Vagina (tissue), 2 donors: ENCODE results near the gene ARGLU1. TPM values are rescaled to one million over a fixed set of nuclear protein-coding genes. Genes with fewer than 3 reads are reported as not detected.
A peak's percentile ranks its signal among the peaks of the same experiment; 100 is the strongest.

Source experiments
- DNase-seq, 2 donors: peaks; one replicate each; pipeline ENCODE4 v3.0.0-alpha.2; 2017; ENCODE audit errors: extremely low spot score in 2 of 2
- H3K27ac ChIP-seq: fragments of 200-600 bp; sonication (generic); one replicate; pipeline ENCODE4 v1.5.1; 2019
- H3K27me3 ChIP-seq: fragments of 200-600 bp; sonication (generic); one replicate; pipeline ENCODE4 v1.5.1; 2019
- H3K36me3 ChIP-seq, 2 donors: fragments of 200-600 bp; sonication (generic); one replicate each; pipeline ENCODE4 v1.5.1; 2017 to 2019
- H3K4me1 ChIP-seq: fragments of 200-600 bp; sonication (generic); one replicate; pipeline ENCODE4 v1.5.1; 2019
- H3K4me3 ChIP-seq, 2 donors: fragments of 200-600 bp; sonication (generic); 1 replicate in 1 of 2; 2 replicates in 1 of 2; pipeline ENCODE4 v1.5.1; 2016 to 2019
- H3K9me3 ChIP-seq: fragments of 200-600 bp; sonication (generic); one replicate; pipeline ENCODE4 v1.5.1; 2019
- CTCF ChIP-seq, 3 experiments: fragments of 450-650 bp in 2 of 3; fragments of 200-600 bp in 1 of 3; sonication (generic) in 1 of 3; IDR thresholded peaks; one replicate each; pipeline ENCODE4 v1.5.1; 2017 to 2019; ENCODE audit warnings: antibody characterized with exemption in 3 of 3, mild to moderate bottlenecking in 2 of 3, moderate library complexity in 2 of 3
- POLR2A ChIP-seq, 2 donors: fragments of 450-650 bp; IDR thresholded peaks; one replicate each; pipeline ENCODE4 v1.6.1; 2017; ENCODE audit warnings: antibody characterized with exemption in 2 of 2, mild to moderate bottlenecking in 2 of 2, moderate library complexity in 2 of 2
- POLR2AphosphoS5 ChIP-seq, 2 donors: sonication (generic); formaldehyde crosslinking; IDR thresholded peaks; one replicate each; pipeline ENCODE4 v1.9.0; 2017; ENCODE audit warnings: antibody characterized with exemption in 2 of 2, mild to moderate bottlenecking in 2 of 2, low read depth in 1 of 2; ENCODE audit not compliant: insufficient read depth in 1 of 2
- intact Hi-C: fragments of 100-400 bp; cut with DNase I; formaldehyde crosslinking; loops from one replicate; pipeline ENCODE4 v1.15.1; 2023
- total RNA-seq: library from RNA; depleted of rRNA; stranded (reverse); fragments of >200 nt; gene quantifications from one replicate; pipeline ENCODE4 v1.2.3, GENCODE V29; 2016

ARGLU1 gene, protein sequence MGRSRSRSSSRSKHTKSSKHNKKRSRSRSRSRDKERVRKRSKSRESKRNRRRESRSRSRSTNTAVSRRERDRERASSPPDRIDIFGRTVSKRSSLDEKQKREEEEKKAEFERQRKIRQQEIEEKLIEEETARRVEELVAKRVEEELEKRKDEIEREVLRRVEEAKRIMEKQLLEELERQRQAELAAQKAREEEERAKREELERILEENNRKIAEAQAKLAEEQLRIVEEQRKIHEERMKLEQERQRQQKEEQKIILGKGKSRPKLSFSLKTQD
- total RNA-seq: 88.9 TPM

- Histone ChIP-seq H3K4me3 (peak within 1 kb of the TSS; percentile 94 to 99), H3K36me3 (no peaks in the 10 kb centered on the region), H3K27ac (peak within 1 kb of the TSS; percentile 97), H3K27me3 (no peaks in the 10 kb centered on the region), H3K9me3 (no peaks in the 10 kb centered on the region), H3K4me1 (peaks cover 47% of the 10 kb centered on the region)
- intact Hi-C loops: no loop called here
- TF ChIP-seq POLR2A (IDR thresholded peaks at IDR 0.05) (peak; percentile 13 to 97), POLR2AphosphoS5 (IDR thresholded peaks at IDR 0.05; ENCODE audit: insufficient read depth in 1 of 2, low read depth in 1 of 2) (peak; percentile 97 to 100), CTCF (IDR thresholded peaks at IDR 0.05) (no peak)
- DNase-seq: peak; percentile 94 to 96
Measured at GRCh38 chr13:106567474-106568298, at the start of gene ARGLU1. TSS of gene ARGLU1 (minus strand) at chr13:106568137. CDS start at chr13:106567919, 218 bp downstream.

GRCh38 chr13:106617561-106617960, 49.6 kb upstream of the ARGLU1 start:
- peak in 1 of 2 donors; percentile 10 for TF ChIP-seq POLR2AphosphoS5 (IDR thresholded peaks at IDR 0.05; ENCODE audit: insufficient read depth in 1 of 2, low read depth in 1 of 2)
- no peak for TF ChIP-seq POLR2A (IDR thresholded peaks at IDR 0.05)
- Histone ChIP-seq H3K27ac (no peak overlapping the region), H3K36me3 (no peaks in the 10 kb centered on the region), H3K4me1 (peaks cover 8% of the 10 kb centered on the region), H3K4me3 (no peak overlapping the region), H3K27me3 (no peaks in the 10 kb centered on the region), H3K9me3 (no peaks in the 10 kb centered on the region)
- intact Hi-C loops: no loop called here
- DNase-seq: peak in 1 of 2 donors; percentile 49

DNA sequence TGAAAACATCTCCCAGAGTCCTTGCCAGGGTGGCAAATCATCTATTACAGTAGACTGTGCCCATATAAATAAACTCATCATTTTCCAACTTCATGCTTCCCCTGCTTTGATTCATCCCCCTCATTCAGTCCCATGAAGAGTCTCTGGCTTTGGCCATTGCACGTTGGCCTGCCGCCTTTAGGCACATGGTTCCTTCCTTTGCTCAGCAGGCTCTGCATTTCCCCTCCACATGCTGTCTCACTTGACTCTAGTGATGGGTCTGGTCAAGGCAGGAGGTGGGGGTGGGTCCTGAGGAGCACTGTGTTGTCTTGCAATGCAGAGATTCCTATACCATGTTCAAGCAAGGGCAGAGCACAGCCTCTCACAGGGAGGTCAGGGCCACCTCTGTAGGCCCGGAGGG, 48.8 kb upstream of the ARGLU1 start:
- no peak overlapping the region for H3K27ac ChIP-seq
- DNase-seq: peak in 1 of 2 donors; percentile 76
- no peak overlapping the region for H3K4me3 ChIP-seq
- no peaks in the 10 kb centered on the region for H3K9me3 ChIP-seq
- H3K4me1 ChIP-seq: peaks cover 8% of the 10 kb centered on the region
- no peaks in the 10 kb centered on the region for H3K36me3 ChIP-seq
- H3K27me3 ChIP-seq: no peaks in the 10 kb centered on the region
- intact Hi-C loops: no loop called here
- TF ChIP-seq CTCF (IDR thresholded peaks at IDR 0.05): no peak
- TF ChIP-seq POLR2A (IDR thresholded peaks at IDR 0.05): no peak
- TF ChIP-seq POLR2AphosphoS5 (IDR thresholded peaks at IDR 0.05; ENCODE audit: insufficient read depth in 1 of 2, low read depth in 1 of 2): no peak

- no peak overlapping the region for H3K4me3 ChIP-seq
- no peak for DNase-seq
- no peaks in the 10 kb centered on the region for H3K9me3 ChIP-seq
- H3K4me1 ChIP-seq: peaks cover 7% of the 10 kb centered on the region
- TF ChIP-seq POLR2A (IDR thresholded peaks at IDR 0.05) (no peak), POLR2AphosphoS5 (IDR thresholded peaks at IDR 0.05; ENCODE audit: insufficient read depth in 1 of 2, low read depth in 1 of 2) (no peak), CTCF (IDR thresholded peaks at IDR 0.05) (no peak)
- no peaks in the 10 kb centered on the region for H3K27me3 ChIP-seq
- H3K27ac ChIP-seq: no peak overlapping the region
- no peaks in the 10 kb centered on the region for H3K36me3 ChIP-seq
- intact Hi-C loops: no loop called here
Measured at GRCh38 chr13:106614874-106615273, 46.9 kb upstream of the ARGLU1 start.

GRCh38 chr13:106612688-106613087, 44.8 kb upstream of the ARGLU1 start:
- Histone ChIP-seq H3K4me1 (no peaks in the 10 kb centered on the region), H3K36me3 (no peaks in the 10 kb centered on the region), H3K27me3 (no peaks in the 10 kb centered on the region), H3K27ac (no peak overlapping the region), H3K4me3 (no peak overlapping the region), H3K9me3 (no peaks in the 10 kb centered on the region)
- TF ChIP-seq POLR2A (IDR thresholded peaks at IDR 0.05) (no peak), CTCF (IDR thresholded peaks at IDR 0.05) (no peak), POLR2AphosphoS5 (IDR thresholded peaks at IDR 0.05; ENCODE audit: insufficient read depth in 1 of 2, low read depth in 1 of 2) (no peak)
- DNase-seq: peak in 1 of 2 donors; percentile 87
- intact Hi-C loops: no loop called here
